ENCODE data around the gene IRF7.
A peak's percentile ranks its signal among the peaks of the same experiment; 100 is the strongest.

Gene IRF7

DNA sequence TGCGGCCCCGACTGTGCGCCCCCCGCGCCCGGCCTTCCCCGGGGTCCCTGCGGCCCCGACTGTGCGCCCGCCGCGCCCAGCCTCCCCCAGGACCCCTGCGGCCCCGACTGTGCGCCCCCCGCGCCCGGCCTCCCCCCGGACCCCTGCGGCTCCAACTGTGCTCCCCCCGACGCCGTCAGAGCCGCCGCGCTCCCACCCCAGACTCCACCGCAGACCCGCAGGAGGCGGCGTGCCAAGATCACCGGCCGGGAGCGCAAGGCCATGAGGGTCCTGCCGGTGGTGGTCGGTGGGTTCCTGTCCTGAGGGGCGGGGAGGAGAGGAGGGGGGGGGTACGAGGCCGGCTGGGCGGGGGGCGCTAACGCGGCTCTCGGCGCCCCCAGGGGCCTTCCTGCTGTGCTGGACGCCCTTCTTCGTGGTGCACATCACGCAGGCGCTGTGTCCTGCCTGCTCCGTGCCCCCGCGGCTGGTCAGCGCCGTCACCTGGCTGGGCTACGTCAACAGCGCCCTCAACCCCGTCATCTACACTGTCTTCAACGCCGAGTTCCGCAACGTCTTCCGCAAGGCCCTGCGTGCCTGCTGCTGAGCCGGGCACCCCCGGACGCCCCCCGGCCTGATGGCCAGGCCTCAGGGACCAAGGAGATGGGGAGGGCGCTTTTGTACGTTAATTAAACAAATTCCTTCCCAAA, 24.4 kb upstream of the IRF7 start:
- peak; percentile 21 for DNase-seq

- peak; percentile 52 for DNase-seq
These were observed 23.7 kb upstream of the IRF7 start for GRCh38 chr11:639332-639955.

DNA sequence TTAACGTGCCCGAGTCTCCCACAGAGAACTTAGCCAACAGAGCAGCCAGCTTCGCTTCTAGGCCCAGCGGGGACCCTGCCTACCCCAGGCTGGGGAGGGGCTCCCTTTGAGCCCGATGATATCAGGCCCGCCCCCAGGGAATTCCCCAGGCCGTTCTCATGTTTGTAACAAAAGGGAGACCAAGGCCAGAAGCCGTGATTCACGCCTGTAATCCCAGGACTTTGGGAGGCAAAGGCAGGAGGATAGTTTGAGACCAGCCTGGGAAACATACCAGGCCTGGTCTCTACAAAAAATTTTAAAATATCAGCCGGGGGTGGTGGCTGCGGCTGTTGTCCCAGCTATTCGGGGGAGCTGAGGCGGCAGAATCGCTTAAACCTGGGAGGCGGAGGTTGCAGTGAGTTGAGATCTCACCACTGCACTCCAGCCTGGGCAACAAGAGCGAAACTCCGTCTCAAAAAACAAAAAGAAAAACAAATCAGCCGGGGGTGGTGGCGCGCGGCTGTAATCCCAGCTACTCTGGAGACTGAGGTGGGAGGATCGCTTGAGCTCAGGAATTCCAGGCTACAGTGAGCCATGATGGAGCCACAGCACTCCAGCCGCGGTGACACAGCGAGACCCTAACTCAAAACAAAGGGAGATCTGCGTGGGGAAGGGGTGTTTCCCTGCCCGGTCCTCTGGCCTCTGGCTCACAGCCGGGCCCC, 23.0 kb upstream of the IRF7 start:
- DNase-seq = peak; percentile 69

DNA sequence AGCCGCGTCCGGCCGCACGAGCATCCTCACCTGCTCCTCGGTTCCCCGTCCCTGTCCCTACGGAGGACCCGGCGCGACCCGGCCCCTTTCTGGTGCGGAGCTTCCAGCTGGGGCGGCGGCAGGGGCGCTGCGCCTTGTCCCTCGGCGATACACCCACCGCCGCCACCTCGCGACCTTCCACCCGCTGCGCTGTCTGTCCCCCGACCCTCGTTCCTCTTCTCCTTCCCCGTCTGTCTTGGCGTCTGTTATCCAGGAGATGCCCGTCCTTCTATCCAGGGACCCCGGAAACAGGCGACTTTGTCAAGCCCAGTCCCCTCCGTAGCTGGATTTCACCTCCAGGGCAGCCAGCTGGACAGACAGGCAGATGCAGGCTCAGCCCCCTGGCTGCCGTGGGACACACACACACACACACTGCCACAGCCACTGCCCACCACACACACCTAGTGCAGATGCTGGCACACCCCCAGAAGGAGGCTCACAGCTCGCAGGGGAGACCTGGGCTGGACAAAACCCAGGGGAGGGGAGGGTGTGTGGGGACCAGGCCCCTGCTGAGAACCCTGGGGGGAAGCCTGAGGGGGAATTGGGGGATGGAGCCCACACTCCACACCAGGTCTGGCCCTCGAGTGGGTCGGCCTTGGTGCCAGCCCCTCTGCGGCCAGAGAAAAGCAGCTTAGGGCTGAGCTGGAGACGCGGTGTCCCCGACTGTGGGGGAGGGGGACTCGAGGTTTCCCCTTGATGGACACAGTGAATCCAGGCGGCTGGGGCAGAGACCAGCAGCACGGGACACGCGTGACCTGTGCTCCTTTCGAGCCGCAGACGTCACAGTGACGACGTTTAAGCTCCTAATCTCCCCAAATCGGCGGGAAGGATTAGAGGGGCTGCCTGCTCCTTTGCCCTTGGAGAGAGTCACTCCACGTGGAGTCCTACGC, 22.1 kb upstream of the IRF7 start:
- peak; percentile 61 for DNase-seq

GRCh38 chr11:637333-637592, 21.5 kb upstream of the IRF7 start:
- no peak for DNase-seq

GRCh38 chr11:636511-637332, 21.0 kb upstream of the IRF7 start, which contains the start of gene DRD4:
Gene DRD4, plus strand, starts transcription at chr11:637269. Its CDS starts 36 bp downstream, at chr11:637305.
- peak; percentile 45 for DNase-seq

DNA sequence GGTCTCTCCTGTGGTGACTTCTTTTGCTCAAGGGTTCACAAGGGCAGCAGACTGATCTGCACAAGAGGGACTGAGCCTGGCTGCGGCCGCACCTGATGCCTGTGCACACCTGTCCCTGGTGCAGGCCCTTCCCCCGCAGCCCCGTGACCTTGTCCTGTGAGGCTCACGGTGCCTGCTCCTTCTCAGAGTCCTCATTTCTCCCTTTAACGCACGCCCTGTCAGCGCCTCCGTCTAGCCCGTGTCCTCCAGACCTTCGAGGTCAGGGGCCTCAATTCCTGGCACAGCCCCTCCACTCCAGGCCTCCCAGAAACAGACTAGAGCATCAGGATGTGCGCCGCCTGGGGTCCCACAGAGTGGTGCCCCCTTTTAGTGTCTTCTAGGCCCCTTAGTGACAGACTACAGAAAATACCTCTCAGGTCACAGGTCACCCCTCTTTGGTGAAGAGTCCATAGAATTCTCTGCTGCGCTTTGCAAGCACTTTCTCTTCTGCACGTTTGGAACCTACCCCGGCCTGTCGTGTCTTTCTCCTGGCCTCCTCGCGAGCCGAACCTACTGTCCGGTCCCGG, 20.3 kb upstream of the IRF7 start:
- DNase-seq = no peak

DNA sequence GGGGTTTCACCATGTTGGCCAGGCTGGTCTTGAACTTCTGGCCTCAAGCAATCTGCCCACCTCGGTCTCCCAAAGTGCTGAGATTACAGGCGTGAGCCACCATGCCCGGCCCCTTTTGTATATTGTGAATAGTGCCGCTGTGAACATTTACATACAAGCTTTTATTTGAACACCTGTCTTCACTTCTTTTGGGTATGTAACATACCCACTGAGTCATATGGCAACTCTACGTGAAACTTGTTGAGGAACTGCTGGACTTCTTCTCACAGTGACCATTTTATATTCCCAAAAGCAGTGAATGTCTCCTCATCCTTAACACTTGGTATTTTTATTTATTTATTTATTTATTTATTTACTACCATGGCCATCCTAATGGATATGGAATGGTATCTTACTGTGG, 15.1 kb upstream of the IRF7 start:
- DNase-seq = no peak

- DNase-seq = no peak
These were observed 13.5 kb upstream of the IRF7 start for GRCh38 chr11:629237-629583.

DNA sequence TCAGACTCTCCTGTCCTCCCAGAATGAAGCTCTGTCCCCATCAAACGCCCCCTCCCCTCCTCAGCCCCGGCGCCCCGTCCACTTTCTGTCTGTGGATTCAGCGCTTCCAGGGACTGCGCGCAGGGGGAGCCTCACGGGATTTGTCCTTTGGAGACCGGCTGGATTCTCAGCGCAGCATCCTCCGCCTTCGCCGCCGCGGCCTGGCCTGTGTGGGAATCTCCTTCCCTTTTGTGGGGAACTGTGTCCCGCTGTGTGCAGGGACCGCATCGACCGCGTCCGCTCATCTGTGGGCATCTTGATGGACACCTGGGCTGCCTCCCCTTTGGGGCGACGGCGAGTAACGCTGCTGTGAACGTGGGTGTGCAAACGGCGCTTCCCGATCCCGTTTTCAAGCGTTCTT, 12.3 kb upstream of the IRF7 start:
- no peak for DNase-seq

DNA sequence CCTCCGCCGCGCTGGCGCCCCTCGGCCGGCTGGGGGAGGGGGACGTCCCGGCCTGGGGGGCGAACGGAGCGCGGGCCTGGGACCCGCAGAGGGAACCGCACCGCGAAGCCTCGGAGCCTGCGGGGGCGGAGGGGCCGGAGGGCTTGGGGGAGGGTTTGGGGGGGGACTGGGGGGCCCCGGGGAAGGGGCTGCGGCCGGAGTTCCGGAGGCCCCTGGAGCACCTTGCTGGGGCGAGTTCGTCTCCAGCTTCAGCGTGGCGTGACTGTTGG, 11.5 kb upstream of the IRF7 start:
- DNase-seq = no peak

DNA sequence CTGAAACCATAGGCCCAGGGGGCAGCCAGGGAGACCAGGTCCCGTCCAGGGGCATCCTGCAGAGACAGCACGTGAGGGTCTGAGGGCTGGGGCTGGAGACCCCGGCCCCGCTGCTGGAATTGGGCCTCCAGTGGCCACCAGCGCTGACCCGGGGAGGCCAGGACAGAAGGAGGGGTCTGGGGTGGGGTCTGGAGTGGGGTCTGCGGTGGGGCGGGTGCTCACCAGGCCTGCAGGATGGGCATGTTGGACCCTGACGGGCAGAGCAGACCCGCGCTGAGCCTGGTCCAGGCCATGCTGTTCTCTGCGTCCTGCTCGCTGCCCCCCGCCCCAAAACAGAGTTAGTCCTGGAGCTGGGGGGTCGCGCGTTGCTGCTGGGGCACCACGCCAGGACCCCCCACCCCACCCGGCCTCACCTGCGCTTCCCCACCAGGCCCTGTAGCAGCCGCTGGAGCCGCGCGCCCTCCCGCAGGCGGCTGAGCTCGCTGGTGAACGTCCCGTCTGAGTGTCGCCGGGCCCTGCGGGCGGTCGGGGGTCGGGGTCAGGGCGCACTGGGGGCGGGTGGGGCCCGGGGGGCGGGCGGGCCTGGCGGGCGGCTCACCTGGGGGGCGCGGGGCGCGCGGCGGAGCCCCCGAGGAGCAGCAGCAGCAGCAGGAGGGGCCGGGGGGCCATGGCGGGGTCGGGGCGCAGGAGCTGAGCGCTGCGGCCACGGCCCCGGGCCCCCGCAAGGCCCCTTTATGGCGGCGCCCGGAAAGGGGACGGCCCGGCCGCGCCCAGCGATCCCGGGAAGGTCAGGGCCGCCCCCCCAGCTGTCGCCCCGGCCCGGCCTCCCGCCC, 10.9 kb upstream of the IRF7 start, which contains the start of gene SCT:
Gene SCT (minus strand): TSS at position 707 of the 833 bp plus-strand sequence. CDS start 38 bp downstream, at position 669.
- no peak for DNase-seq

GRCh38 chr11:625636-626268, 10.0 kb upstream of the IRF7 start:
- no peak for DNase-seq

GRCh38 chr11:624705-625635, 9.2 kb upstream of the IRF7 start, which contains the start of gene CDHR5:
Gene CDHR5, minus strand, starts transcription at chr11:624955. Its CDS starts 53 bp downstream, at chr11:624902.
- no peak for DNase-seq

DNA sequence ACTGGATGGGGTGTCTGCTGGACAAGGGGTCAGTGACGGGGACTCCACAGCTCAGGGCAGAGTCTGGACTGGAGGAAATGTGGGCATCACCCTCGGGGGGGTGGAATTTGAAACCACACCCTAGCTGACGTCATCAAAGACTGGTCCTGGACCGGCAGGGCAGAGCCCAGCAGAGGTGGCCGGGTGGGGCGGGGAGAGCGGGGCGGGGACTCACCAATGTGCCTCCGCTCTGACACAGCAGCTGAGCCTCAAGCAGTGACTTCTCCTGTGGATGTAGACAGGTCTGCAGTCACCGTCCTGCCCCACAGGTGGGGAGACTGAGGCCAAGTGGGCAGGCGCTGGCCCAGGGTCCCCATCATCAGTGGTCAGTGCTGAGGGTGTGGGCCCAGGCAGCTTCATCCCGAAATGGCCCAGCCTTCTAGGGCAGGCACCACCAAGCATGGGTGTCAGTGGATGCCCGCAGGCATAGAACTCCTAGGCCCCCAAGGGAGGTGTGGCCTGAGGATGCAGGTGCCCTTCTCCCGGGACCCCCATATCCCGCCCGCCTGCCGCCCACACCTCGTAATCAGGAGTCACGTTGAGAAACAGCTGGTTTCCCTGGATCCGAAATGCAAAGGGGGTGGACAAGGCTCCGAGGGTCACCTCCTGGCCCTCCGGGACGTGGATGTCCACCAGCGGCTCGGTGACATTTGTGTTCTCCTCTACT, 8.4 kb upstream of the IRF7 start:
- DNase-seq = no peak

GRCh38 chr11:623349-623869, 7.7 kb upstream of the IRF7 start:
- no peak for DNase-seq

DNA sequence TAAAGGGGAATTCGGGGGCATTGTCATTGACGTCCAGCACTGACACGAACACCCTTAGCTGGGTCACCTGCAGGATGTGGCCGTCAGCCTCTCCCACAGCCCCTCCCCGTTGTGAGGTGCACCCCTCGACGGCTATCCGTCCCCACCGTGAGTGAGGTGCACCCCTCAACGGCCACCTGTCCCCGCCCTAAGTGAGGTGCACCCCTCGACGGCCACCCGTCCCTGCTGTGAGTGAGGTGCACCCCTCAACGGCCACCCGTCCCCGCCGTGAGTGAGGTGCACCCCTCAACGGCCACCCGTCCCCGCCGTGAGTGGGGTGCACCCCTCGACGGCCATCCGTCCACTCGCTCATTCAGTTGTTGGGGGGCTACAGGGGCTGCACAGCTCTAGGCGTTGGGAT, 6.1 kb upstream of the IRF7 start:
- no peak for DNase-seq
